SU-DHL-6 (cell line): ENCODE measurements around the gene MMP11.

ENCODE experiments used
- EZH2phosphoT487 ChIP-seq: fragments of 200-600 bp; sonication (generic), shearing (Covaris generic); conservative IDR thresholded peaks from 2 replicates; pipeline ENCODE4 v1.6.1; 2018; ENCODE audit warnings: mild to moderate bottlenecking, antibody characterized with exemption, low read length, moderate library complexity, mixed read lengths
- TF ChIP-seq, protein P1 (sequence below): fragments of 200-600 bp; sonication (generic); IDR thresholded peaks from one replicate; pipeline ENCODE4 v1.5.1; 2017; ENCODE audit warnings: antibody characterized with exemption, mild to moderate bottlenecking, low read length, moderate library complexity; ENCODE audit not compliant: insufficient read depth, poor library complexity, severe bottlenecking

- TF ChIP-seq, protein P1, sequence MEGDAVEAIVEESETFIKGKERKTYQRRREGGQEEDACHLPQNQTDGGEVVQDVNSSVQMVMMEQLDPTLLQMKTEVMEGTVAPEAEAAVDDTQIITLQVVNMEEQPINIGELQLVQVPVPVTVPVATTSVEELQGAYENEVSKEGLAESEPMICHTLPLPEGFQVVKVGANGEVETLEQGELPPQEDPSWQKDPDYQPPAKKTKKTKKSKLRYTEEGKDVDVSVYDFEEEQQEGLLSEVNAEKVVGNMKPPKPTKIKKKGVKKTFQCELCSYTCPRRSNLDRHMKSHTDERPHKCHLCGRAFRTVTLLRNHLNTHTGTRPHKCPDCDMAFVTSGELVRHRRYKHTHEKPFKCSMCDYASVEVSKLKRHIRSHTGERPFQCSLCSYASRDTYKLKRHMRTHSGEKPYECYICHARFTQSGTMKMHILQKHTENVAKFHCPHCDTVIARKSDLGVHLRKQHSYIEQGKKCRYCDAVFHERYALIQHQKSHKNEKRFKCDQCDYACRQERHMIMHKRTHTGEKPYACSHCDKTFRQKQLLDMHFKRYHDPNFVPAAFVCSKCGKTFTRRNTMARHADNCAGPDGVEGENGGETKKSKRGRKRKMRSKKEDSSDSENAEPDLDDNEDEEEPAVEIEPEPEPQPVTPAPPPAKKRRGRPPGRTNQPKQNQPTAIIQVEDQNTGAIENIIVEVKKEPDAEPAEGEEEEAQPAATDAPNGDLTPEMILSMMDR = no peak
- TF ChIP-seq EZH2phosphoT487 = no peak
Measured at GRCh38 chr22:23787910-23788309, 15.3 kb downstream of the MMP11 start.
